Mesothelial cell of epicardium (in vitro differentiated cells): Measurements from ENCODE around the gene PPP2R5E. TPM values are rescaled to one million over a fixed set of nuclear protein-coding genes. Genes with fewer than 3 reads are reported as not detected.

Experiments
- DNase-seq, 2 experiments: peaks; one replicate each; pipeline ENCODE4 v3.0.0; 2021; ENCODE audit warnings: low spot score in 2 of 2; ENCODE audit not compliant: unreplicated experiment in 2 of 2
- H3K27ac Mint-ChIP-seq: 2 replicates; pipeline ENCODE4 v1.8.0; 2021; ENCODE audit warnings: mixed read lengths
- H3K27me3 Mint-ChIP-seq: 2 replicates; pipeline ENCODE4 v1.8.0; 2021; ENCODE audit warnings: low read depth, mixed read lengths
- H3K36me3 Mint-ChIP-seq: 2 replicates; pipeline ENCODE4 v1.8.0; 2021; ENCODE audit warnings: mixed read lengths
- H3K4me1 Mint-ChIP-seq: 2 replicates; pipeline ENCODE4 v1.8.0; 2021; ENCODE audit warnings: mixed read lengths
- H3K4me3 Mint-ChIP-seq: 2 replicates; pipeline ENCODE4 v1.8.0; 2021; ENCODE audit warnings: mild to moderate bottlenecking, moderate library complexity, mixed read lengths
- H3K9me3 Mint-ChIP-seq: 2 replicates; pipeline ENCODE4 v1.8.0; 2021; ENCODE audit warnings: mixed read lengths
- CTCF ChIP-seq: fragments of 200-600 bp; sonication (generic); IDR thresholded peaks from one replicate; pipeline ENCODE4 v1.5.0; 2021; ENCODE audit warnings: antibody characterized with exemption; ENCODE audit not compliant: unreplicated experiment
- total RNA-seq: library from RNA; stranded (reverse); gene quantifications from 3 replicates; pipeline ENCODE4 v1.2.1, GENCODE V29; 2021

The PPP2R5E gene
- total RNA-seq, 1 donor from 2014 or later, result 58.2 TPM

- H3K4me1 Mint-ChIP-seq, result peaks cover 24% of the 10 kb centered on the region
- no peak overlapping the region for H3K27ac Mint-ChIP-seq
- no peak for DNase-seq
- no peak overlapping the region for H3K4me3 Mint-ChIP-seq
- H3K9me3 Mint-ChIP-seq, result no peaks in the 10 kb centered on the region
- no peak for TF ChIP-seq CTCF
- H3K36me3 Mint-ChIP-seq, result peaks cover 6% of the 10 kb centered on the region
- H3K27me3 Mint-ChIP-seq, result no peaks in the 10 kb centered on the region
These were observed 41.7 kb downstream of the PPP2R5E start for GRCh38 chr14:63501429-63501828.

- Mint-ChIP-seq H3K4me3 (no peak overlapping the region), H3K36me3 (peaks cover 5% of the 10 kb centered on the region), H3K27ac (no peak overlapping the region), H3K4me1 (peaks cover 31% of the 10 kb centered on the region), H3K9me3 (no peaks in the 10 kb centered on the region), H3K27me3 (no peaks in the 10 kb centered on the region)
- no peak for DNase-seq
- TF ChIP-seq CTCF, result no peak
These were observed 43.4 kb downstream of the PPP2R5E start for GRCh38 chr14:63499701-63500250.

- TF ChIP-seq CTCF, result no peak
- no peak for DNase-seq
- H3K4me1 Mint-ChIP-seq, result peaks cover 48% of the 10 kb centered on the region
- peak overlapping the region; percentile 79 for H3K27ac Mint-ChIP-seq
- peaks cover 5% of the 10 kb centered on the region for H3K36me3 Mint-ChIP-seq
- no peaks in the 10 kb centered on the region for H3K27me3 Mint-ChIP-seq
- no peaks in the 10 kb centered on the region for H3K9me3 Mint-ChIP-seq
- no peak overlapping the region for H3K4me3 Mint-ChIP-seq
These were observed 46.3 kb downstream of the PPP2R5E start for GRCh38 chr14:63496837-63497400.

GRCh38 chr14:63493246-63493645, 49.9 kb downstream of the PPP2R5E start:
- Mint-ChIP-seq H3K27ac (peak overlapping the region; percentile 97), H3K36me3 (no peaks in the 10 kb centered on the region), H3K4me1 (peaks cover 54% of the 10 kb centered on the region), H3K27me3 (no peaks in the 10 kb centered on the region), H3K9me3 (no peaks in the 10 kb centered on the region), H3K4me3 (no peak overlapping the region)
- no peak for TF ChIP-seq CTCF
- no peak for DNase-seq

- no peak for DNase-seq
- peak overlapping the region; percentile 97 for H3K27ac Mint-ChIP-seq
- H3K36me3 Mint-ChIP-seq, result no peaks in the 10 kb centered on the region
- no peak overlapping the region for H3K4me3 Mint-ChIP-seq
- H3K27me3 Mint-ChIP-seq, result no peaks in the 10 kb centered on the region
- H3K9me3 Mint-ChIP-seq, result no peaks in the 10 kb centered on the region
- peaks cover 49% of the 10 kb centered on the region for H3K4me1 Mint-ChIP-seq
- TF ChIP-seq CTCF, result no peak
These were observed 50.8 kb downstream of the PPP2R5E start for GRCh38 chr14:63492391-63492790.
